Gastrocnemius medialis (tissue), 4 donors: ENCODE results near the gene BIRC2.

ENCODE experiments used
- CTCF ChIP-seq, 5 experiments: fragments of 450-650 bp in 3 of 5; fragments of 200-600 bp in 2 of 5; sonication (generic) in 2 of 5; IDR thresholded peaks in 4 of 5; conservative IDR thresholded peaks in 1 of 5; 1 replicate in 4 of 5; 2 replicates in 1 of 5; pipeline ENCODE4 v1.5.1; 2016 to 2019; ENCODE audit warnings: antibody characterized with exemption in 5 of 5, mild to moderate bottlenecking in 3 of 5, moderate library complexity in 3 of 5
- POLR2A ChIP-seq, 2 donors: fragments of 450-650 bp; IDR thresholded peaks; one replicate each; pipeline ENCODE4 v1.6.1; 2017; ENCODE audit warnings: antibody characterized with exemption in 2 of 2, mild to moderate bottlenecking in 2 of 2, moderate library complexity in 2 of 2

- TF ChIP-seq CTCF (IDR thresholded peaks at IDR 0.05 in 4 of 5, conservative IDR thresholded peaks at IDR 0.05 in 1 of 5), result no peak
- TF ChIP-seq POLR2A (IDR thresholded peaks at IDR 0.05), result no peak
Measured at GRCh38 chr11:102368472-102368871, 21.5 kb downstream of the BIRC2 start.
